GM12872 (cell line): Measurements from ENCODE around the gene ATP5MK.

Experiments used
- CTCF ChIP-seq: IDR thresholded peaks from 3 replicates; pipeline ENCODE4 v1.5.1; 2011; ENCODE audit warnings: low read depth, mild to moderate bottlenecking, low read length, moderate library complexity; ENCODE audit not compliant: insufficient read depth

ATP5MK gene

GRCh38 chr10:103423748-103424147 lies 27.5 kb upstream of the ATP5MK start:
- no peak for TF ChIP-seq CTCF

GRCh38 chr10:103419101-103419500 lies 22.8 kb upstream of the ATP5MK start:
- no peak for TF ChIP-seq CTCF

GRCh38 chr10:103417601-103418000 lies 21.3 kb upstream of the ATP5MK start:
- TF ChIP-seq CTCF = no peak

- TF ChIP-seq CTCF = peak; percentile 61
These were observed 20.3 kb upstream of the ATP5MK start for GRCh38 chr10:103416436-103417147.

GRCh38 chr10:103415581-103415980 lies 19.3 kb upstream of the ATP5MK start:
- TF ChIP-seq CTCF = no peak

- TF ChIP-seq CTCF = no peak
These were observed 17.3 kb upstream of the ATP5MK start for GRCh38 chr10:103413564-103413963.

GRCh38 chr10:103397191-103397825 lies 1.0 kb upstream of the ATP5MK start:
- no peak for TF ChIP-seq CTCF

GRCh38 chr10:103396789-103397087 lies 463 bp upstream of the ATP5MK start:
- TF ChIP-seq CTCF = no peak
